ENCODE data around the gene PFKM.

Gene PFKM

DNA sequence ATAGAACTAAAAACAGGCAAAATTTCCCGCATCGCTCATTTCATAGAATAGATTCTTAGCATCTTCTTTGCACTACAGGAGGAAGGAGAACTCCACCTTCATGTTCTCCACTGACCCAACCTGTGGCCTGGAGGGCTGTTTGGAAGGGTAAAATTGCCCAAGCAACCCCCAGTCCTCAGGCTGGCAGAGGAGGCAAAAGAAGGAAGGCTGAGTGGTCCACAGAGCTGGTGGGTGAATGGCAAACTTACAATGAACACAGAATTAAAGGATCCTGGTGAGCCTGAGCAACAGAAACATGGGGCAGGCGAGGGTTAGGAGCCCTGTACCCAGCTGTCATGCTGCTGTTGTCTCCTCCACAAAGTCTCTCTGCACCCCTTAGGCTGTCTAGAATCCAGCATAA is 38.3 kb upstream of the PFKM start:
- Histone ChIP-seq H3K4me1 (no peaks in the 10 kb centered on the region), H3K36me3 (ENCODE audit: control insufficient read depth, insufficient read depth, low read length) (no peaks in the 10 kb centered on the region), H3K4me3 (ENCODE audit: low read depth, low read length) (no peak overlapping the region), H3K4me2 (ENCODE audit: low read length) (no peak overlapping the region), H3K27ac (no peak overlapping the region), H3K27me3 (ENCODE audit: control insufficient read depth, insufficient read depth, low read length) (no peaks in the 10 kb centered on the region), H2AFZ (no peak overlapping the region), H3K79me2 (peaks cover 4% of the 10 kb centered on the region), H3K9ac (no peak overlapping the region), H3K9me3 (ENCODE audit: control insufficient read depth, low read length) (no peaks in the 10 kb centered on the region)
- TF ChIP-seq, protein P1, sequence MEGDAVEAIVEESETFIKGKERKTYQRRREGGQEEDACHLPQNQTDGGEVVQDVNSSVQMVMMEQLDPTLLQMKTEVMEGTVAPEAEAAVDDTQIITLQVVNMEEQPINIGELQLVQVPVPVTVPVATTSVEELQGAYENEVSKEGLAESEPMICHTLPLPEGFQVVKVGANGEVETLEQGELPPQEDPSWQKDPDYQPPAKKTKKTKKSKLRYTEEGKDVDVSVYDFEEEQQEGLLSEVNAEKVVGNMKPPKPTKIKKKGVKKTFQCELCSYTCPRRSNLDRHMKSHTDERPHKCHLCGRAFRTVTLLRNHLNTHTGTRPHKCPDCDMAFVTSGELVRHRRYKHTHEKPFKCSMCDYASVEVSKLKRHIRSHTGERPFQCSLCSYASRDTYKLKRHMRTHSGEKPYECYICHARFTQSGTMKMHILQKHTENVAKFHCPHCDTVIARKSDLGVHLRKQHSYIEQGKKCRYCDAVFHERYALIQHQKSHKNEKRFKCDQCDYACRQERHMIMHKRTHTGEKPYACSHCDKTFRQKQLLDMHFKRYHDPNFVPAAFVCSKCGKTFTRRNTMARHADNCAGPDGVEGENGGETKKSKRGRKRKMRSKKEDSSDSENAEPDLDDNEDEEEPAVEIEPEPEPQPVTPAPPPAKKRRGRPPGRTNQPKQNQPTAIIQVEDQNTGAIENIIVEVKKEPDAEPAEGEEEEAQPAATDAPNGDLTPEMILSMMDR (IDR thresholded peaks at IDR 0.05), result no peak

DNA sequence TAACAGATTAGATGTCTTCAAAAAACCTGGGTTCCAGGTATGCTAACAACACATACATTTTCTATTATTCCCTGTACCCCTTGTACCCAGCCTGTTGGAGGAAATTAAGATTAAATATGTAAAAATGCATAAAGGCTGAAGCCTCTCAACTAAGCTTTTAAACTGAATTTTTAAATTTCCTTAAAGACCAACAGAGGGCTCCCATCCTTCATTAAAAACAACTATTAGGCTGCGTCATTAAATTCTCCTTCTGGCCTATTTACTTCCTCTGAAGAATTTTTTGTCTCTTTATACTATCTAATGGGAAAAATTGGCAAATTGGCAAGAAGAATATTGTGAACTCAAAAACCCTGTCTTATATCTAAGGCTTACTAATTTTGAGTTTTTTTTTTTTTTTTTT is 35.1 kb upstream of the PFKM start:
- no peaks in the 10 kb centered on the region for H3K27me3 ChIP-seq (ENCODE audit: control insufficient read depth, insufficient read depth, low read length)
- H3K36me3 ChIP-seq (ENCODE audit: control insufficient read depth, insufficient read depth, low read length), result no peaks in the 10 kb centered on the region

DNA sequence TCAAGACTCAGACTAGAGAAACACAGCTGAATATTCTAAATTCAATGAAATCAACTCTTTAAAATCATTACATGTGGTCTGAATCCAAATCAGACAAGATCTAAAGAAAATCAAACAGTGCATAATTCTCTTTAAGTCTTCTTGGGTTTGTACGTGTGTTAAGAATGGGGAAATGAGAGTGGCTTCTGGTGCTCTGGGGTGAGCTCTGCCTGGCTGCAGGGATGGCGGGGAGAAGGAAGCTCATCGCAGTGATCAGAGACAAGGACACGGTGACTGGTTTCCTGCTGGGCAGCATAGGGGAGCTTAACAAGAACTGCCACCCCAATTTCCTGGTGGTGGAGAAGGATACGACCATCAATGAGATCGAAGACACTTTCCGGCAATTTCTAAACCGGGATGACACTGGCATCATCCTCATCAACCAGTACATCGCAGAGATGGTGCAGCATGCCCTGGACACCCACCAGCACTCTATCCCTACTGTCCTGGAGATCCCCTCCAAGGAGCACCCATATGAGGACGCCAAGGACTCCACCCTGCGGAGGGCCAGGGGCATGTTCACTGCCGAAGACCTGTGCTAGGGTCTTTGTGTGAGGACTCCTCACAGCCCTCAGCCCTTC is 34.2 kb upstream of the PFKM start:
- peaks cover 4% of the 10 kb centered on the region for H3K79me2 ChIP-seq
- H3K27me3 ChIP-seq (ENCODE audit: control insufficient read depth, insufficient read depth, low read length), result no peaks in the 10 kb centered on the region
- no peak overlapping the region for H3K9ac ChIP-seq
- no peak overlapping the region for H3K4me2 ChIP-seq (ENCODE audit: low read length)
- H3K9me3 ChIP-seq (ENCODE audit: control insufficient read depth, low read length), result no peaks in the 10 kb centered on the region
- H3K27ac ChIP-seq, result no peak overlapping the region
- no peaks in the 10 kb centered on the region for H3K36me3 ChIP-seq (ENCODE audit: control insufficient read depth, insufficient read depth, low read length)
- H2AFZ ChIP-seq, result no peak overlapping the region
- H3K4me3 ChIP-seq (ENCODE audit: low read depth, low read length), result no peak overlapping the region
- no peaks in the 10 kb centered on the region for H3K4me1 ChIP-seq
- TF ChIP-seq, protein P1 (IDR thresholded peaks at IDR 0.05), result no peak

More for the DNA sequence above, 35.1 kb upstream of the PFKM start:
- no peaks in the 10 kb centered on the region for H3K4me1 ChIP-seq
- H3K4me2 ChIP-seq (ENCODE audit: low read length), result no peak overlapping the region
- H3K4me3 ChIP-seq (ENCODE audit: low read depth, low read length), result no peak overlapping the region
- no peak overlapping the region for H2AFZ ChIP-seq
- no peaks in the 10 kb centered on the region for H3K9me3 ChIP-seq (ENCODE audit: control insufficient read depth, low read length)
- peaks cover 4% of the 10 kb centered on the region for H3K79me2 ChIP-seq
- no peak overlapping the region for H3K27ac ChIP-seq
- TF ChIP-seq, protein P1 (IDR thresholded peaks at IDR 0.05), result peak; percentile 28
- no peak overlapping the region for H3K9ac ChIP-seq

DNA sequence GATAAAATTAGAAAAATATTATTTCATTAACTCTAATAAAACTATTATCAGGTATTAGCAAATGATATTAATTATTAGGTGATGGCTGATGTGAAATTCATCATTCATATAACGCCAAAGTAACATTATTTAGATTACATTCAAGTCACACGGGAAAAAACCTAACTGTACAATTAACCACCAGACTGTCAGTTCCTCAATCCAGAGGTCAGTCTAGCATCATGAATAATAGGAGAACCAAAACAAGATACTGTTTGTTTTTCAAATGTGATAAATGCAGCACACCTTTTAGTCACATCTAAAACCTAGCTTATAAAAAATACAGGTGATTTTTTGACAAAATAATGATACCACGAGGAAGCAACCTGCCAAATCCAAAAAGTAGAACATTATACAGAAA is 32.8 kb upstream of the PFKM start:
- H3K4me2 ChIP-seq (ENCODE audit: low read length), result no peak overlapping the region
- no peak overlapping the region for H3K4me3 ChIP-seq (ENCODE audit: low read depth, low read length)
- TF ChIP-seq, protein P1 (IDR thresholded peaks at IDR 0.05), result no peak
- H3K9me3 ChIP-seq (ENCODE audit: control insufficient read depth, low read length), result no peaks in the 10 kb centered on the region
- no peaks in the 10 kb centered on the region for H3K4me1 ChIP-seq
- no peak overlapping the region for H3K9ac ChIP-seq
- H3K79me2 ChIP-seq, result peaks cover 4% of the 10 kb centered on the region
- H2AFZ ChIP-seq, result no peak overlapping the region
- H3K27ac ChIP-seq, result no peak overlapping the region
- H3K36me3 ChIP-seq (ENCODE audit: control insufficient read depth, insufficient read depth, low read length), result no peaks in the 10 kb centered on the region
- no peaks in the 10 kb centered on the region for H3K27me3 ChIP-seq (ENCODE audit: control insufficient read depth, insufficient read depth, low read length)

DNA sequence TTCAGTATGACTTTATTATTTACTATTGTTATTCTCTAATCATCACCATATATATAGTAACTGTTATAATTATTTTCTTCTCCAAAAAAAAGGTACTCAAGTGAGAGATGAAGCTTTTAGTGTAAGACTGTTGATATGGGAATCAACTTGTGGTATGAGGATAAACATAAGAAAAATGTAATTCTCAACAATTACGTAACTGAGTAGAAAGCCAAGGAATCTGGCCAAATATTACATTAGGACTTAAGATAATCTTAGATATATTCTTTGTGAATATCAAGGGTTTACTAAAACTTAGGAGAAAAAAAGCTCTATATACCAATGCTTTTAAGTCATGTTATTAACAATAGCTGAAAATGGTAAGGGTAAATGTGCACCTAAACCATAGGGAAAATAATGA is 26.6 kb upstream of the PFKM start:
- Histone ChIP-seq H3K36me3 (ENCODE audit: control insufficient read depth, insufficient read depth, low read length) (no peaks in the 10 kb centered on the region), H2AFZ (no peak overlapping the region), H3K27ac (no peak overlapping the region), H3K4me3 (ENCODE audit: low read depth, low read length) (no peak overlapping the region), H3K9ac (no peak overlapping the region), H3K79me2 (no peaks in the 10 kb centered on the region), H3K27me3 (ENCODE audit: control insufficient read depth, insufficient read depth, low read length) (no peaks in the 10 kb centered on the region), H3K4me2 (ENCODE audit: low read length) (no peak overlapping the region), H3K9me3 (ENCODE audit: control insufficient read depth, low read length) (no peaks in the 10 kb centered on the region), H3K4me1 (no peaks in the 10 kb centered on the region)
- TF ChIP-seq, protein P1 (IDR thresholded peaks at IDR 0.05), result no peak

All from parathyroid adenoma (tissue), 2 donors.